ENCODE results near the gene MYO18A. TPM values are rescaled to one million over a fixed set of nuclear protein-coding genes. Genes with fewer than 3 reads are reported as not detected.

The MYO18A gene
- total RNA-seq, 1 donor = 39.8 TPM

DNA sequence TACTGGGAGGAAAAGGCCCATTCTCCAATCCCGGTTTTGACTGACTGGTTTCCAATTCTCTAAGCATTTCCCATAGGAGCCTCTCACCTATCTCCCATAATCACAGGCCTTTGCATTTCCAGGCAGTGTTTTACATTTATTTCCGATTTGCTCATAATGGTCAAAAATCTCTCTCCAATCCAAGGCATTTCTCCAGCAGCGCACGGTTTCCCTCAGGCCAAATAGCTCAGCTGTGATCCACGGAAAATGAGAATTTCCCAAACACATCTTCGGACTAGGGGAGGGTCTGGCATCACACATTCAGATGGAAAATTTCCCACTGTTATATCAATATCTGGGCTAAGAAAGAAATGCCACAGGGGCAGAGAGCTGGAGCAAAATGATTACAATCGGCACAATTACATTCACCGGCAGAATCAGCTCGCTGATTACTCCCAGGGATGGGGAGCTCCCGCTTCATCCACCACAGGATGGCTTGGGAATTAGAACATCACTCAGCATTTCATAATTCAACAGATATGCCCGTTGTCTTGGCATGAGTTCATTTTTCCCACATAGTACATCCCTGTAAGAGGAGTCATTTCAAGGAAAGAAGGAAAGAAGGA lies 130.6 kb downstream of the MYO18A start:
- no peak for TF ChIP-seq CTCF (IDR thresholded peaks at IDR 0.05; ENCODE audit: extremely low read depth, low read depth, low read length)
- no peak for DNase-seq (ENCODE audit: insufficient read length, low spot score, missing footprints)
- Histone ChIP-seq H4K20me1 (ENCODE audit: insufficient read depth, low read length) (no peaks in the 10 kb centered on the region), H3K4me2 (ENCODE audit: insufficient read depth, low read length) (no peak overlapping the region), H2AFZ (ENCODE audit: low read length) (no peak overlapping the region), H3K79me2 (ENCODE audit: insufficient read depth, low read length) (no peaks in the 10 kb centered on the region), H3K27me3 (ENCODE audit: insufficient read depth, low read length) (peaks cover 15% of the 10 kb centered on the region), H3K9me3 (ENCODE audit: low read depth, low read length) (no peaks in the 10 kb centered on the region), H3K27ac (ENCODE audit: low read depth, low read length) (no peak overlapping the region), H3K4me1 (ENCODE audit: insufficient read depth, low read length) (peaks cover 20% of the 10 kb centered on the region), H3K4me3 (ENCODE audit: insufficient read depth, low read length) (no peak overlapping the region), H3K36me3 (ENCODE audit: insufficient read depth, low read length) (no peaks in the 10 kb centered on the region)

DNA sequence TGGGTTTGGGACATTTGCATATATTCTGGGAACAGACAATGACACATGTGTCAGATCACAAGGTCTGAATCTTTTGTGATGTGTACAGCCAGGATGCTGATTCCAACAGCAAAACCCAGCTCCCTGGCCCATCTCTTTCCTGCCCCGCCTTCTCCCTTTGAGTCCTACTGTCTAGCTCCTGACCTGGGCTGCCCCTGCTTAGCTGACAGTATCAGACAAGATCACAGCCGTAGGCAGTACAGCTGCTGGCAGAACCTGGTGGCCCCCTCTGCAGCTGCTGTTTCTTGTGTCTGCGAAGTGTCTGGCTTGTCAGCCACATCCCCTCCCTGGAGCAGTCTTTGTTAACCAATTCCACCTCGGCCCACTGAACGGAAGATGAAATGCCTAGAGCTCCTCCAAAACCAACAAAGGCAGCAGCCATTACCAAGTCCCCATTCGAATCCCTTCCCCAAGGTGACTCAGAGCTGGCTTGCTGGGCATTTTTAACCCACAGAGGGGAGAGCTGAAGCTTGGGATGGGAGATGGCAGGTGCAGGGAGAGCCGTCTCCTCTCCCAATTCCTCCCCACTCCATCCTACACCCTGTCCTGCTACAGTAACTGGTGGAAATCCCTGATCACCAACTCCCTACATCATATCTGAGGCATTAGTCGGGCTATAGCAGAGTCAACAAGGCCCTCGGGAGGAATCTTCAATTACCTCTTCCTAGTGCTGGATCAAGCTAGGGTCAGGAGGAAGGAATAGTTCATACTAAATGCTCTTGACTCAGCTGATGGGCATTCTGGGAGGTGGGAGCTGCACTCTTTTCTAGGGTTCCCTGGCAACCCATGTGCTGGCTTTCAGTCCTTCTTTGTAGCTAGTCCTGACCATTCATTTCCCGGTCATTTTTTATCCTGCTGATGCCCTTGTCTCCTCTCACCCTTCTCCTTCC lies 131.5 kb downstream of the MYO18A start:
- peak overlapping the region; percentile 10 for H3K4me3 ChIP-seq (ENCODE audit: insufficient read depth, low read length)
- no peaks in the 10 kb centered on the region for H3K79me2 ChIP-seq (ENCODE audit: insufficient read depth, low read length)
- no peak for DNase-seq (ENCODE audit: insufficient read length, low spot score, missing footprints)
- TF ChIP-seq CTCF (IDR thresholded peaks at IDR 0.05; ENCODE audit: extremely low read depth, low read depth, low read length) = no peak
- H4K20me1 ChIP-seq (ENCODE audit: insufficient read depth, low read length) = no peaks in the 10 kb centered on the region
- peaks cover 21% of the 10 kb centered on the region for H3K4me1 ChIP-seq (ENCODE audit: insufficient read depth, low read length)
- H3K4me2 ChIP-seq (ENCODE audit: insufficient read depth, low read length) = peak overlapping the region; percentile 62
- H2AFZ ChIP-seq (ENCODE audit: low read length) = peak overlapping the region; percentile 51
- no peaks in the 10 kb centered on the region for H3K36me3 ChIP-seq (ENCODE audit: insufficient read depth, low read length)
- no peaks in the 10 kb centered on the region for H3K9me3 ChIP-seq (ENCODE audit: low read depth, low read length)
- peaks cover 10% of the 10 kb centered on the region for H3K27me3 ChIP-seq (ENCODE audit: insufficient read depth, low read length)
- no peak overlapping the region for H3K27ac ChIP-seq (ENCODE audit: low read depth, low read length)

GRCh38 chr17:29046473-29046839 lies 133.7 kb downstream of the MYO18A start:
- H3K4me1 ChIP-seq (ENCODE audit: insufficient read depth, low read length) = peaks cover 37% of the 10 kb centered on the region

More at GRCh38 chr17:29046473-29046839, 133.7 kb downstream of the MYO18A start:
- peaks cover 2% of the 10 kb centered on the region for H3K27me3 ChIP-seq (ENCODE audit: insufficient read depth, low read length)
- no peak overlapping the region for H3K4me2 ChIP-seq (ENCODE audit: insufficient read depth, low read length)
- TF ChIP-seq CTCF (IDR thresholded peaks at IDR 0.05; ENCODE audit: extremely low read depth, low read depth, low read length) = no peak
- H4K20me1 ChIP-seq (ENCODE audit: insufficient read depth, low read length) = no peaks in the 10 kb centered on the region
- H3K9me3 ChIP-seq (ENCODE audit: low read depth, low read length) = no peaks in the 10 kb centered on the region
- no peaks in the 10 kb centered on the region for H3K36me3 ChIP-seq (ENCODE audit: insufficient read depth, low read length)
- no peak overlapping the region for H3K4me3 ChIP-seq (ENCODE audit: insufficient read depth, low read length)
- H2AFZ ChIP-seq (ENCODE audit: low read length) = no peak overlapping the region
- H3K79me2 ChIP-seq (ENCODE audit: insufficient read depth, low read length) = no peaks in the 10 kb centered on the region
- DNase-seq (ENCODE audit: insufficient read length, low spot score, missing footprints) = no peak
- H3K27ac ChIP-seq (ENCODE audit: low read depth, low read length) = no peak overlapping the region

Measured in osteoblast (primary cell).